ENCODE measurements around the gene CCNY. TPM values are rescaled to one million over a fixed set of nuclear protein-coding genes. Genes with fewer than 3 reads are reported as not detected.

CCNY gene
- total and polyA plus RNA-seq, 2 donors (not counting 1 experiment from before 2014, with no cell fraction given) = 34.1 to 64.9 TPM

DNA sequence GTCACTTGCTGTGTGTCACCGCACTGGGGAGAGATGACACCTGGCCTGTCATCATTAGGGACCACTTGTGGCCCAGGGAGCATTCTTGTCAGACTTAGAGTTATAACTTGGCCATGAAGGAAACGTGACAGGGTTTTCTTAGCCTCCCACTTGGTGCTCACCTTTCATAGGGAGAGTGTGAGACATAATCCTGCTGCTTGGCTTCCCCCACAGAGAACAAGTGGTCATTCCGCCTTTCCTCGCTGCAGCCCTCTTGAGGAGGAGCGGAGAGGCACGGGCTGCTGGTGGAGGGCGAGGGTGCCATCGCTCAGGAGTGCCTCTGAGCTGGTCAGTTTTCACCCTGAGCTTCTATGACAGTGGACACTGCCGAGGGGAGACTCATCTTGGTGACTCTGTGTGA is 143.8 kb downstream of the CCNY start:
- intact Hi-C loops (cut with micrococcal nuclease) = no loop called here
- TF ChIP-seq EZH2 (IDR thresholded peaks at IDR 0.05; ENCODE audit: borderline replicate concordance, insufficient read depth, low read depth, low read length, poor library complexity, severe bottlenecking) = no peak
- TF ChIP-seq, protein P1, sequence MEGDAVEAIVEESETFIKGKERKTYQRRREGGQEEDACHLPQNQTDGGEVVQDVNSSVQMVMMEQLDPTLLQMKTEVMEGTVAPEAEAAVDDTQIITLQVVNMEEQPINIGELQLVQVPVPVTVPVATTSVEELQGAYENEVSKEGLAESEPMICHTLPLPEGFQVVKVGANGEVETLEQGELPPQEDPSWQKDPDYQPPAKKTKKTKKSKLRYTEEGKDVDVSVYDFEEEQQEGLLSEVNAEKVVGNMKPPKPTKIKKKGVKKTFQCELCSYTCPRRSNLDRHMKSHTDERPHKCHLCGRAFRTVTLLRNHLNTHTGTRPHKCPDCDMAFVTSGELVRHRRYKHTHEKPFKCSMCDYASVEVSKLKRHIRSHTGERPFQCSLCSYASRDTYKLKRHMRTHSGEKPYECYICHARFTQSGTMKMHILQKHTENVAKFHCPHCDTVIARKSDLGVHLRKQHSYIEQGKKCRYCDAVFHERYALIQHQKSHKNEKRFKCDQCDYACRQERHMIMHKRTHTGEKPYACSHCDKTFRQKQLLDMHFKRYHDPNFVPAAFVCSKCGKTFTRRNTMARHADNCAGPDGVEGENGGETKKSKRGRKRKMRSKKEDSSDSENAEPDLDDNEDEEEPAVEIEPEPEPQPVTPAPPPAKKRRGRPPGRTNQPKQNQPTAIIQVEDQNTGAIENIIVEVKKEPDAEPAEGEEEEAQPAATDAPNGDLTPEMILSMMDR (IDR thresholded peaks at IDR 0.05) = no peak
- CTCF ChIA-PET = no interaction called here
- Histone ChIP-seq H3K4me1 (ENCODE audit: control insufficient read depth in 2 of 2, insufficient read depth in 2 of 2, low read length in 2 of 2) (no peaks in the 10 kb centered on the region), H4K20me1 (ENCODE audit: control insufficient read depth, insufficient read depth, low read length, poor library complexity, severe bottlenecking) (peaks cover 18% of the 10 kb centered on the region), H3K9me3 (ENCODE audit: control extremely low read depth in 1 of 3, control insufficient read depth in 2 of 3, insufficient read depth in 1 of 3, low read length in 2 of 3) (no peaks in the 10 kb centered on the region), H3K9ac (ENCODE audit: low read length) (no peak overlapping the region), H3K79me2 (ENCODE audit: control insufficient read depth, insufficient read depth, low read length) (peaks cover 4% of the 10 kb centered on the region), H3K27ac (ENCODE audit: low read length in 2 of 2) (no peak overlapping the region), H2AFZ (ENCODE audit: insufficient read depth, low read depth, low read length, poor library complexity, severe bottlenecking) (no peak overlapping the region), H3K36me3 (replicated peaks in 1 of 2; ENCODE audit: control extremely low read depth in 1 of 2, control insufficient read depth in 1 of 2, extremely low read depth in 1 of 2, insufficient read depth in 2 of 2, low read length in 1 of 2) (peaks cover 0 to 6% of the 10 kb centered on the region in 2 experiments), H3K27me3 (replicated peaks in 1 of 4; ENCODE audit: control extremely low read depth in 1 of 4, control insufficient read depth in 3 of 4, insufficient read depth in 4 of 4, low read length in 3 of 4) (no peaks in the 10 kb centered on the region), H3K4me3 (ENCODE audit: control extremely low read depth in 1 of 5, extremely low read depth in 1 of 5, insufficient read depth in 1 of 5, low read depth in 2 of 5, low read length in 4 of 5) (no peak overlapping the region), H3K4me2 (replicated peaks; ENCODE audit: low read depth, low read length, poor library complexity, severe bottlenecking) (no peak overlapping the region)
- peaks cover 14% of the 10 kb centered on the region for H3K4me1 Mint-ChIP-seq
- WGBS (ENCODE audit: insufficient coverage) = 97% methylated on average over 9 of the region's 9 CpGs
- H3K4me3 Mint-ChIP-seq = no peak overlapping the region
- H3K27me3 Mint-ChIP-seq = no peaks in the 10 kb centered on the region
- POLR2A ChIA-PET = no interaction called here
- H3K9me3 Mint-ChIP-seq (ENCODE audit: insufficient read depth) = no peaks in the 10 kb centered on the region
- no peak overlapping the region for H3K27ac Mint-ChIP-seq
- DNase-seq (no peak), ATAC-seq (ENCODE audit: low read depth) (no peak)

DNA sequence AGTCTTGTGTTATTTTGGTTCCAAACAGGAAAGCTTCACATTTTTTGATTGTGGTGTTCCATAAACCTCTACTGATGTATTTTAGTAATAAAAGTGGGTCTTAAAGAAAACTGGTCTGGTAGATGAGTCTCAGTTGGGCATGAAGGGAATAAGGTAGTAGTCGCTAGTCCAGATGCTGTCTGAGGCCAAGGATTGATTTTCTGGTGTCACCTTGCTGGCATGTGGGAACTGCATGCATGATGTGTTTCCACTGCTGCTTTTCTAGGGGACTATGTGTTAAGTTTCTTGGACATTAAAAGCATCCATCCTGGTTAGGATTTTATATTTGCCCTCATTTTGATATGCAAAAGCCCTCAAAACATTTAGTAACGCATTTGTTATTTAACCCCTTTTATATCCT is 145.1 kb downstream of the CCNY start:
- Histone ChIP-seq H3K79me2 (ENCODE audit: control insufficient read depth, insufficient read depth, low read length) (peaks cover 4% of the 10 kb centered on the region), H4K20me1 (ENCODE audit: control insufficient read depth, insufficient read depth, low read length, poor library complexity, severe bottlenecking) (peaks cover 18% of the 10 kb centered on the region), H3K9ac (ENCODE audit: low read length) (no peak overlapping the region), H3K27me3 (replicated peaks in 1 of 4; ENCODE audit: control extremely low read depth in 1 of 4, control insufficient read depth in 3 of 4, insufficient read depth in 4 of 4, low read length in 3 of 4) (no peaks in the 10 kb centered on the region), H3K4me2 (replicated peaks; ENCODE audit: low read depth, low read length, poor library complexity, severe bottlenecking) (no peak overlapping the region), H3K36me3 (replicated peaks in 1 of 2; ENCODE audit: control extremely low read depth in 1 of 2, control insufficient read depth in 1 of 2, extremely low read depth in 1 of 2, insufficient read depth in 2 of 2, low read length in 1 of 2) (peaks cover 0 to 14% of the 10 kb centered on the region in 2 experiments), H3K4me1 (ENCODE audit: control insufficient read depth in 2 of 2, insufficient read depth in 2 of 2, low read length in 2 of 2) (peaks cover 2 to 3% of the 10 kb centered on the region in 2 donors), H3K4me3 (ENCODE audit: control extremely low read depth in 1 of 5, extremely low read depth in 1 of 5, insufficient read depth in 1 of 5, low read depth in 2 of 5, low read length in 4 of 5) (no peak overlapping the region), H2AFZ (ENCODE audit: insufficient read depth, low read depth, low read length, poor library complexity, severe bottlenecking) (no peak overlapping the region), H3K9me3 (ENCODE audit: control extremely low read depth in 1 of 3, control insufficient read depth in 2 of 3, insufficient read depth in 1 of 3, low read length in 2 of 3) (no peaks in the 10 kb centered on the region), H3K27ac (ENCODE audit: low read length in 2 of 2) (no peak overlapping the region)
- Mint-ChIP-seq H3K27ac (no peak overlapping the region), H3K4me1 (peaks cover 21% of the 10 kb centered on the region), H3K4me3 (no peak overlapping the region), H3K27me3 (no peaks in the 10 kb centered on the region), H3K9me3 (ENCODE audit: insufficient read depth) (no peaks in the 10 kb centered on the region)
- no peak for DNase-seq
- WGBS (ENCODE audit: insufficient coverage) = 100% methylated on average over 1 of the region's 2 CpGs
- POLR2A ChIA-PET = no interaction called here
- TF ChIP-seq EZH2 (IDR thresholded peaks at IDR 0.05; ENCODE audit: borderline replicate concordance, insufficient read depth, low read depth, low read length, poor library complexity, severe bottlenecking) = no peak
- TF ChIP-seq, protein P1 (IDR thresholded peaks at IDR 0.05) = no peak
- no peak for ATAC-seq (ENCODE audit: low read depth)
- CTCF ChIA-PET = interaction anchor here (0.6 kb wide), 1 partner anchor 241 kb away, joined by 3 read pairs; no protein-coding TSS in a partner anchor
- intact Hi-C loops (cut with micrococcal nuclease) = no loop called here
